Suprapubic skin (tissue), 4 donors: ENCODE measurements around the gene EAF1. TPM values are rescaled to one million over a fixed set of nuclear protein-coding genes. Genes with fewer than 3 reads are reported as not detected.

ENCODE experiments used
- DNase-seq, 2 donors: peaks; one replicate each; pipeline ENCODE4 v3.0.0-alpha.2; 2019; ENCODE audit warnings: low spot score in 2 of 2
- H3K27ac ChIP-seq: fragments of 200-600 bp; sonication (generic); one replicate; pipeline ENCODE4 v1.5.1; 2019
- H3K27me3 ChIP-seq: fragments of 200-600 bp; sonication (generic); one replicate; pipeline ENCODE4 v1.5.1; 2019
- H3K36me3 ChIP-seq: fragments of 200-600 bp; sonication (generic); one replicate; pipeline ENCODE4 v1.5.1; 2019
- H3K4me1 ChIP-seq: fragments of 200-600 bp; sonication (generic); one replicate; pipeline ENCODE4 v1.5.1; 2019
- H3K4me3 ChIP-seq: fragments of 200-600 bp; sonication (generic); one replicate; pipeline ENCODE4 v1.5.1; 2019; ENCODE audit warnings: mild to moderate bottlenecking
- H3K9me3 ChIP-seq: fragments of 200-600 bp; sonication (generic); one replicate; pipeline ENCODE4 v1.5.1; 2019
- EP300 ChIP-seq: sonication (generic); formaldehyde crosslinking; IDR thresholded peaks from one replicate; pipeline ENCODE4 v1.6.1; 2017; ENCODE audit warnings: antibody characterized with exemption
- POLR2A ChIP-seq, 2 donors: fragments of 450-650 bp; IDR thresholded peaks; one replicate each; pipeline ENCODE4 v1.6.1; 2017; ENCODE audit warnings: antibody characterized with exemption in 2 of 2, mild to moderate bottlenecking in 2 of 2, moderate library complexity in 2 of 2
- POLR2AphosphoS5 ChIP-seq, 3 donors: sonication (generic); formaldehyde crosslinking; IDR thresholded peaks; one replicate each; pipeline ENCODE4 v1.6.1; 2017; ENCODE audit warnings: antibody characterized with exemption in 3 of 3
- WGBS: methylation state at CpG from one replicate; pipeline ENCODE4 v1.1.5; 2018; 5-methylcytosine and 5-hydroxymethylcytosine counted together
- total RNA-seq, 4 donors: library from RNA; depleted of rRNA; stranded (reverse); fragments of >200 nt; gene quantifications; one replicate each; pipeline ENCODE4 v1.1.0, GENCODE V29; 2016
- TF ChIP-seq, protein P1 (sequence below), 2 donors: fragments of 200-600 bp in 1 of 2; fragments of 450-650 bp in 1 of 2; sonication (generic) in 1 of 2; IDR thresholded peaks; one replicate each; pipeline ENCODE4 v1.5.1; 2016 to 2019; ENCODE audit warnings: antibody characterized with exemption in 2 of 2, mild to moderate bottlenecking in 1 of 2, moderate library complexity in 1 of 2

Gene EAF1
- total RNA-seq, 4 donors from 2014 or later, result 33.4 to 52.3 (median 42.7) TPM

DNA sequence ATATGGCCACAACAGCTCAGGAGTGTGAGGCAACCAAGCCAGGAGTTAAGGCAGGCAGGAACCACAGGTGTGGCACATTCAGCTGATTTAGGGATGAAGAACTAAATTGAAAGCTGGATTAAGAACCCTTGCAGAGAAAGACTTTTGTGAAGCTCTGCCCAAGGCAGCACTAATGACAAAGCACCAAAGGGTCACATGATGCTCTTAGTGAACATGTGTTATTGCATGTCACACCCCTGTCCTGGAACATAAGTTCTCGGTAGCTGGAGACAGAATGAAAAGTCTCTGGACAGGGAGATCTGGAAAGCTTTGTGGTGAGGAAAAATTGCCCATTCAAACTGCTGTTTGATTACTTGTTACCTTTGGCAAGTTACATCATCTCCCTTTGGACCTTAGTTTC is 3.2 kb downstream of the EAF1 start:
- Histone ChIP-seq H3K27ac (no peak overlapping the region), H3K27me3 (no peaks in the 10 kb centered on the region), H3K9me3 (no peaks in the 10 kb centered on the region), H3K36me3 (peaks cover 48% of the 10 kb centered on the region), H3K4me3 (no peak overlapping the region), H3K4me1 (peaks cover 33% of the 10 kb centered on the region)
- TF ChIP-seq, protein P1, sequence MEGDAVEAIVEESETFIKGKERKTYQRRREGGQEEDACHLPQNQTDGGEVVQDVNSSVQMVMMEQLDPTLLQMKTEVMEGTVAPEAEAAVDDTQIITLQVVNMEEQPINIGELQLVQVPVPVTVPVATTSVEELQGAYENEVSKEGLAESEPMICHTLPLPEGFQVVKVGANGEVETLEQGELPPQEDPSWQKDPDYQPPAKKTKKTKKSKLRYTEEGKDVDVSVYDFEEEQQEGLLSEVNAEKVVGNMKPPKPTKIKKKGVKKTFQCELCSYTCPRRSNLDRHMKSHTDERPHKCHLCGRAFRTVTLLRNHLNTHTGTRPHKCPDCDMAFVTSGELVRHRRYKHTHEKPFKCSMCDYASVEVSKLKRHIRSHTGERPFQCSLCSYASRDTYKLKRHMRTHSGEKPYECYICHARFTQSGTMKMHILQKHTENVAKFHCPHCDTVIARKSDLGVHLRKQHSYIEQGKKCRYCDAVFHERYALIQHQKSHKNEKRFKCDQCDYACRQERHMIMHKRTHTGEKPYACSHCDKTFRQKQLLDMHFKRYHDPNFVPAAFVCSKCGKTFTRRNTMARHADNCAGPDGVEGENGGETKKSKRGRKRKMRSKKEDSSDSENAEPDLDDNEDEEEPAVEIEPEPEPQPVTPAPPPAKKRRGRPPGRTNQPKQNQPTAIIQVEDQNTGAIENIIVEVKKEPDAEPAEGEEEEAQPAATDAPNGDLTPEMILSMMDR (IDR thresholded peaks at IDR 0.05), result no peak
- TF ChIP-seq POLR2A (IDR thresholded peaks at IDR 0.05) (no peak), POLR2AphosphoS5 (IDR thresholded peaks at IDR 0.05) (no peak), EP300 (no peak)
- WGBS, result 48% methylated on average over 1 of the region's 1 CpG
- no peak for DNase-seq

DNA sequence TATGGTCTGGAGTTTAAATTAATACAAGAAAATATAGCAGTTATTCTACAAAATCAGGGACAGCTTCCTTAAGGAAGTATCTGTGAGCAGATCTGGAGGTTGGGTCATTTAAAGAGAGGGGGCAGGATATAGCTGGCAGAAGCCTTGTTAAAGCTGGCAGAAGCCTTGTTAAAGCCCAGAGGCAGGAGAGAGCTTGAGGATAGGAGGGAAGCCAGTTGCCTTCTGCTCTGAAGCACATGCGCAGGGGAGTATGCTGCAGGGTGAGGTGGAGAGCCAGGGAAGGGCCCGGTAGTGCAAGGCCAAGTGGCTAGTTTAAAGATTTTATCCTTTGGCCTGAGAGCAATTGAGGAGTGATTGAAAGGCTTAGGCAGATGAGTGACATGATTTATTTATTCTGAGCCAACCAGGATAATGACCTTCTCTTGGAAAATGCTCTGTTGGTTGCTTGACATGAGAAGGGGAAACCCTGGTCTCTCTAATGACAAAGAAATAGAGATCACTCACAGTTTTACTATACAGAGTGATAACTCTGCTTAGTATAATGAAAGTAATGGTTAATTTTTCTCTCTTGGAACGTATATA is 3.9 kb downstream of the EAF1 start:
- TF ChIP-seq POLR2A (IDR thresholded peaks at IDR 0.05) (no peak), EP300 (no peak), POLR2AphosphoS5 (IDR thresholded peaks at IDR 0.05) (no peak)
- TF ChIP-seq, protein P1 (IDR thresholded peaks at IDR 0.05), result no peak
- Histone ChIP-seq H3K27ac (no peak overlapping the region), H3K36me3 (peaks cover 55% of the 10 kb centered on the region), H3K4me1 (peaks cover 28% of the 10 kb centered on the region), H3K9me3 (no peaks in the 10 kb centered on the region), H3K27me3 (no peaks in the 10 kb centered on the region), H3K4me3 (no peak overlapping the region)
- 81% methylated on average over 3 of the region's 3 CpGs for WGBS
- no peak for DNase-seq

DNA sequence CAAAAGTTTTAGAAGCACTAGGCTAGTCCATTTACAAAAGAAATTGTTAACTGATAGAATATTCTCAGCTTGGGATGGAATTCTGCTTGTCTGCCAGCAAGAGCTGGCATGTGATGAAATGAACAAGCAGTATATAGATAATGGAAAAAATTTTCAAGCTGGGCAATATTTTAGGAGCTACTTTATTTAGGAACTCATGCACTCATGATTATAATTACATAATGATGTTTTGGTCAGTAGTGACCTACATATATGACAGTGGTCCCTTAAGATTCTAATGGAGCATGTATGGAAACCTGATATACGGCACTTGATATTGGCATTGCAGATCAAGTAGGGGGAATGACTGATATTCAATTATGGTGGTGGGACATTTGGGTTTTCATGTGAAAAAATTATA is 6.1 kb downstream of the EAF1 start:
- TF ChIP-seq POLR2AphosphoS5 (IDR thresholded peaks at IDR 0.05) (no peak), POLR2A (IDR thresholded peaks at IDR 0.05) (no peak), EP300 (no peak)
- TF ChIP-seq, protein P1 (IDR thresholded peaks at IDR 0.05), result no peak
- Histone ChIP-seq H3K4me3 (no peak overlapping the region), H3K36me3 (peaks cover 76% of the 10 kb centered on the region), H3K27ac (no peak overlapping the region), H3K4me1 (peaks cover 18% of the 10 kb centered on the region), H3K9me3 (no peaks in the 10 kb centered on the region), H3K27me3 (no peaks in the 10 kb centered on the region)
- DNase-seq, result no peak
- WGBS, result 97% methylated on average over 1 of the region's 1 CpG

DNA sequence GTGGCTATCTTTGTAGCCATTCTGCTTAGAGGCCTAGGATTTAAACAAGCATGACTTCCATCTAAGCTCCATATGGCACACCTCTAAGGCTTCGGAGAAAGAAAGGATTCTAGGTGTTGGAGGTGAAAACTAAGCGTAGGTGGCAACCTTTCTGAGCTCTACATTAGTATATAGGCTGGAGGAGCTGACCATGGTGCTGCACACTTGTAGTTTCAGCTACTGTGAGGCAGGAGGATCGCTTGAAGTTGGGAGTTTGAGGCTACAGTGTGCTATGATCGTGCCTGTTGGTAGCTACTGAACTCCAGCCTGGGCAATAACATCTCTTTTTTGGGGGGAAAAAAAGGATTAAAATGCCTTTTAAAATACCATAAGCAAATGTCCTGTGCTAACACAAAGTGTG is 7.4 kb downstream of the EAF1 start:
- Histone ChIP-seq H3K27ac (no peak overlapping the region), H3K9me3 (no peaks in the 10 kb centered on the region), H3K4me3 (no peak overlapping the region), H3K27me3 (no peaks in the 10 kb centered on the region), H3K4me1 (peaks cover 6% of the 10 kb centered on the region), H3K36me3 (peaks cover 88% of the 10 kb centered on the region)
- whole genome bisulfite sequencing, result 93% methylated on average over 4 of the region's 4 CpGs
- no peak for DNase-seq
- no peak for TF ChIP-seq POLR2A (IDR thresholded peaks at IDR 0.05)
- TF ChIP-seq, protein P1 (IDR thresholded peaks at IDR 0.05), result no peak
- no peak for TF ChIP-seq POLR2AphosphoS5 (IDR thresholded peaks at IDR 0.05)
- TF ChIP-seq EP300, result no peak

DNA sequence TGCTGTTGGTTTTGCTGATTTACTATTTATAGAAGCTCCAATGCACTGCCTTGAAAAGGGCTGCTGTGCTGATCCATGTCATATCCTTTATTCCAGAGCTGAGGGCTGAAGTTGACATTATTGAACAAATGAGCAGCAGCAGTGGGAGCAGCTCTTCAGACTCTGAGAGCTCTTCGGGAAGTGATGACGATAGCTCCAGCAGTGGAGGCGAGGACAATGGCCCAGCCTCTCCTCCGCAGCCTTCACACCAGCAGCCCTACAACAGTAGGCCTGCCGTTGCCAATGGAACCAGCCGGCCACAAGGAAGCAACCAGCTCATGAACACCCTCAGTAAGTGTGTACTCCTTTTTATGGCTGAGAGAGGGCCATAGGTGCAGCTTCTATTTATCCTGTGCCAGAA is 8.8 kb downstream of the EAF1 start:
- no peaks in the 10 kb centered on the region for H3K27me3 ChIP-seq
- TF ChIP-seq EP300 (no peak), POLR2AphosphoS5 (IDR thresholded peaks at IDR 0.05) (no peak), POLR2A (IDR thresholded peaks at IDR 0.05) (no peak)
- TF ChIP-seq, protein P1 (IDR thresholded peaks at IDR 0.05), result no peak
- peaks cover 92% of the 10 kb centered on the region for H3K36me3 ChIP-seq
- H3K4me1 ChIP-seq, result no peaks in the 10 kb centered on the region
- WGBS, result 89% methylated on average over 6 of the region's 6 CpGs
- no peak for DNase-seq
- H3K9me3 ChIP-seq, result no peaks in the 10 kb centered on the region
- no peak overlapping the region for H3K4me3 ChIP-seq
- H3K27ac ChIP-seq, result no peak overlapping the region
